HTERT RPE-1 (cell line): Measurements from ENCODE around the gene PRKCE.

Source experiments
- in situ Hi-C: fragments of 300-500 bp; cut with MboI; formaldehyde crosslinking; loops from 4 replicates; pipeline ENCODE4 v1.14.3; 2020; ENCODE audit warnings: low sequenced_read_pairs

Gene PRKCE

DNA sequence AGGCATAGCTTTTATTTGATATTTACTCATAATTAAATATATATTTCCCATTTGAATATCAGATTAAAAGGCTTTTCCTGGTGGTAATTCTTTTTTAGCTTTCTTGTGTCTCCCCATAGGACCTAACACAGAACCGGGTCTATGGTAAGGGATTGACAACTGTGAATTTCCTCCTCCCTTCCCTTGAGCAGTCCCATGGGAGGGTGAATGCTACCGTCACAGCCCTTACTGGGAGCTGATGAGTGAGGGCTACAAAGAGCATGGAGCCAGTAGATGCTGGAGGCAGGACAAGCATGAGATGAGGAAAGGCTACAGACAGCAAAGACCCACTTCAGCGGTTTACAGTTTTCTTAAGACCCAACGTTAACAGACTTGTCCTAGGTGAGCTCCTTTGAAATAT, 475.1 kb downstream of the PRKCE start:
- in situ Hi-C loops: no loop called here

DNA sequence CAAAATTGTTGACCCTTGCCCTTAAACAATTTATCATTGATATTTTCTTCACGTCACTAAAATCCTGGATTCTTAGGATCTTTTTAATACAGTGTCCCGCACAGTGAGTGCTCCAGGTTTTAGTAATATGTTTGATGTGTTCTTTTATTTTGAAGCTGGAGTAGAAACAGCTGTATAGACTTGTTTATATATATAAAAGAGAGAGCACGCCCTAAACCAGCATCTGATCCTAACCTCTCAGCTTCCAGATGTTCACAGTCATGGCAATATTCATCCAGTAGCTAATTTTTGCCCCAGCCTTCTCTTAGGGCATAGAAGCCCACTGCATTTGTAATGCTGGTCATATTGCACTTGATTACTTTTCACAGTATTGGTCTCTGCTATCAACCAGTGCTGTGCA, 475.7 kb downstream of the PRKCE start:
- in situ Hi-C loops: no loop called here

DNA sequence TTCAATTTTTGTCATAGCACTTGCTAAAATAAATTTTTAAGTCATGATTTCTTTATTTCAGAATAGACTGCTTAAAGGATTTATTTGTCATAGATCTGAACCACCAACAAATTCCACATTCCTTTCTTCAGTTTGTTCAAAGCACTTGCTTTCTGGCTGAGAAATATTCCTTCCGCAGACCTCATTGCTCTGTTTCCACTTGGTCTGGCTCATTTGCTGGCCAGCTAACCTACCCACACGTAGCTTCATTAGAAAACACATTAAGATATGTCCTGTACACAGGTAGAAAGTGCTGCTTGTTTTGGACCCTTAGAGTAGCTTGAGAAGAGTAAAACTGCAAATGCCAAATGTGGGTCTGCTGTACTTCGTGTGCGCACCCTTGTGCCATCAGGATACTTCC, 479.0 kb downstream of the PRKCE start:
- in situ Hi-C loops: no loop called here

DNA sequence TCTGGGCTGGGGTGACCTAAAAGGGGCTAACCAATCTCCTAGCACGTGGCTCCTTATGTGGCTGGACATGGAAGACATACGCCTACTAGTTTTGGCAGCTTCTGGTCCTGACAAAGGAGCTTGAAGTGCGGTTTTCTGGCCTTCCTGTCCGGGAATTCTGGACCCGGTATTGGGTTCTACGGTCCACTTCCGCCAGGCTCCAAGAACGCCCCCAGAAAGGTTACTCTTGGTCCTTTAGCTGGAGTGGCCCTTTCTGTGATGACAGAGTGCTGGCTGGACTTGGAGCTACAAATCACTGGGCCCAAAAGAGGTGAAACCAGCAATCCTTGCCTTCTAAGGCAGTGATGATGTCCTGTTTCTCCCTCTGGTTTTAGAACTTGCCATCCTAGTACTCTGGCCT, 481.5 kb downstream of the PRKCE start:
- in situ Hi-C loops: no loop called here

DNA sequence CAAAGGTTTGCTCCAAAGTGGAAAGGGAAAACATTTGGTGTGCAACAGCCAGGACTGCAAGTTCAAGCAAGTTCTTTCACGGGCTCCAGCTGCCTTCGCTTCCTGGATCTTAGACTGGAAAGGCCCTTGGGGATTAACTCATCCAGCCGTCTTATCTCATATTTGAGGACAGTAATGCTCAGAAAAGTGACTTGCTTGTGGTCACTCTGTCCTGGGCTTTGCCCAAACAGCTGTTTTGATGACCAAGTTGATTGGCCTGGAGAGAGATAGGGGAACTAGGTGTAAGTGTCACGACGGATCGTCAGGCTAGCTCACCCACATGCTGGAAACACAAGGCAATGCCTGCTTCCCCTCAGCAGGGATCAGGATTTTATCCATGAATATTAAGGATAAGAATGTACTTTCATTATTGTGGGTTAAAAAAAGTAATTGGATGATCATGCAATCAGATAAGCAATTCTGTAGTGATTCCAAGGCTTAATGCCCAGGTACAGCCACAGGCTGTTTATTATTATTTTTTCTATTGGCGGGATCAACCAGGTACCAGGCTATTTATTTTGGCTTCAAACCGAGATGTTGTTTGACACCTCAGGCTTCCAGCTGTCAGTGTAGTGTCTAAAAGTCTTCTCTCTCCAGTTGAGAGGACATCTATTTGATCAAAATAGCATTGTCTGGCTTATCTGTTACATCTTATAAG, 483.2 kb downstream of the PRKCE start:
- in situ Hi-C loops: no loop called here

DNA sequence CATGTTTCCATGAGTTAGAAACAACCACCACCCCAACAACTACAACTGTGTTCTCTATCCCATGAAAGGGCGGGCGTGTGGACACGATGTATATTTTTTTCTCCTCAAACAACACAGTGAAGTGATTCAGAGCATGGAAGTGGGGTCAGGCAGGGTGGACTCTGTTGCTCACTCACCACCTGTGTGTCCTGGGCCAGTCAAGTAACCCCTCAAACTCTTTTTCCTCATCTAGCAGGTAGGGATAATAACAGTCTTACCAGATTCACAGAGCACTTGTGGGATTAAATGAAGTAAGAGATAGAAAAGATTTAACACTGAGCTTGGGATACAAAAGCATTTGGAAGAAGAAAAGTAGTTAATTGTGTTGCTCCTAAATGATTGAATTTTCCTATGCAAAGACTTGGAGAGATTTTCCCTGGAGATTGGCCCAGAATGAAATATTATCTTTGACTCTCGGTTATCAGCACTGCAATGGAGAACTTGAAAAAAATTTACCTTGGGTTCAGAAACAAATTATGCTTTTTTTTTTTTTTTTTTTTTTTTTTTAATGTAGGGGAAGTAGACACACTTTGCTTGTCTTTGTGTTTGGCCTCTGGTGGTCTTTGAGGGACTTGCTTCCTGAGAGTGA, 483.9 kb downstream of the PRKCE start:
- in situ Hi-C loops: no loop called here

DNA sequence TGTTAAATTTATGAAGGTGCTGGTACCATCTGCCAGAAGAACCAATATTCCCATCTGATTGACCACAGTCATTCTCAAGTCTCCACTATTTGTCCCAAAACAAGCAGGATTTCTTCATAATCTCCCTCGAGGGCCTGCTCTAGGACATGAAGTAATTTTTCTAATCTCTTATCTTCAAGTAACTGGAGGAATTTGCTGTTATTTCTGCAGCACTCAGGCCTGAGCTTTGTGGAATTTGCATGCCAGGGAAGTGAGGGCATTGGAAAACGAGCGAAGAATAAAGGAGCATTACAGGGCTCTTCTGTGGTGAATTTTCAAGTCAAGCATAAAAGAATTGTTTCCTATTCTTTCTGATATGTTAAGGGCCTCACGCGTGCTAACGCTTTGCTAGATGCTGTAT, 484.5 kb downstream of the PRKCE start:
- in situ Hi-C loops: no loop called here

DNA sequence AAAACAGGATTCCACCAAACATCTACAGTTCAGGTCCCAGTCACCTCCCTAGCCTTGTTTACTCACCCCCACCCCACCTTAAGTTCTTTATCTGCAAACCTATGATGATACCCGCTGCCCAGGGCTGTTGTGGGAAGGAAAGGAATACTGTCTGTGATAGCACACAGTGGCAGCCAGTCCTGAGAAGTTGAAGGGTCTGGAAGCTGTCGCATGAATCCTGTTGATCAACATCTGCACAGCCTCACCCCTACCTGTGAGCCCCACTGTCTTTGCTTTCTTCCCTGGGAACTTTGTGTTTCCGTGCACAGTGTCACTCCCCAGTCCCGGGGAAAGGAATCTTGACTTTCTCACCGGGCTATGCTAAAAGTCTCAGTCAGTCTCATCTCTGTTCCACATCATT, 485.0 kb downstream of the PRKCE start:
- in situ Hi-C loops: no loop called here

DNA sequence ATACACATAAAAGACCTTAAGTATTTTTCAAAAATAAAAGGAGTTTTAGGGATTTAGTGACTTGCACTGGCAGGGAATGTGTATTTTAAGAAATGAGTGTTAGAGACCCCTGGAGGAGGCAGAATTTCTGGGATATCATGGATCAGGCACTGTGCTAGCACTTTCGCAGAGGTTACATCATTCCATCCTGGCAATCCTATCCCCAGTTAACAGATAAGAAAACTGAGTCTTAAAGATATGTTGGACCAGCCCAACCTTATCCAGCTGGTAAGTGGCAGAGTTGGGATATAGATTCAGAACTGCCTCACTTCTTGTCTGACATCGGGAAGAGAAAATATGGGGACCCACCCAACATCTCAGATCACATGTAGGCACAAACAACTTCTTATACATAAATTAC, 485.5 kb downstream of the PRKCE start:
- in situ Hi-C loops: no loop called here

DNA sequence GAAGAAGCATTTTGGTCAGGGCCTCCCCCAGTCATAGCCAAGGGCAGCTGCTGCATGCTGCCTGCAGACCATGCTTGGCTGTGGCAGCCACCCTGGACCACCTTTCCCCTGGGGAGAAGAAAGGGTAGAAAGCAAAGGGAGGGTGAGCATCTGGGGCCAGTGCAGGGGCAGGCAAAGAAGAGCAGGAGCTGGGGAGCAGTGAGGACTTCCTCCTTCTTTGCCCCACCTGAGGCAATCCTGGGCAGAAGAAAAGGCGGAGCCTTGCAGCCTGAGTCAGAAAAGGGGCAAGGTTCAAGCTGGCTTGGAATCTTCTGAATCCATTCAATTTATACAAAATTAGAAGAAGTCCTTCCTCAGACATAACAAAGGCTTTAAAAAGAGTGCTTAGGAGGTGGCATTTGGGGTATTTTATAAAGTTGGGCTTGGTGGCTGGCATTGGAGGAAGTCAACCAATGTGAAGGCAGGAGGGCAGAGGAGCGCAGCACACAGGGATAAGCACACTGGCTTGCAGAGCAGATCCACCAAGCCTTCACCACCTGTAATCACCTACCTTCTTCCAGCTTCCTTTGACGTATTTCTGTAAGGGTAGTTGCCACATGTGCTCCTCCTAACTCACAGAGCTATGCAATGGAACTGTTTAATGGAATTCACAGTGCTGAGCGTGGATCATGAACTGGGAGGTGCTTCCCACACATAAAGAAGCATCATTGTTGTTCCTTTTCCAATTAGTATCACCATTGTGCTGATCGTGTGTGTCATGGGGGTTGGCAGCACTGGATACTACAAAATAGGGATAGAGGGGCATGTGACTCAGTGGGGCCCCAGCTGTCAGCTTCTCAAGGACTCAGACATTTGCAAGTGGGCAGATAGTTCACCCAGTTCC, 491.3 kb downstream of the PRKCE start:
- in situ Hi-C loops: no loop called here

DNA sequence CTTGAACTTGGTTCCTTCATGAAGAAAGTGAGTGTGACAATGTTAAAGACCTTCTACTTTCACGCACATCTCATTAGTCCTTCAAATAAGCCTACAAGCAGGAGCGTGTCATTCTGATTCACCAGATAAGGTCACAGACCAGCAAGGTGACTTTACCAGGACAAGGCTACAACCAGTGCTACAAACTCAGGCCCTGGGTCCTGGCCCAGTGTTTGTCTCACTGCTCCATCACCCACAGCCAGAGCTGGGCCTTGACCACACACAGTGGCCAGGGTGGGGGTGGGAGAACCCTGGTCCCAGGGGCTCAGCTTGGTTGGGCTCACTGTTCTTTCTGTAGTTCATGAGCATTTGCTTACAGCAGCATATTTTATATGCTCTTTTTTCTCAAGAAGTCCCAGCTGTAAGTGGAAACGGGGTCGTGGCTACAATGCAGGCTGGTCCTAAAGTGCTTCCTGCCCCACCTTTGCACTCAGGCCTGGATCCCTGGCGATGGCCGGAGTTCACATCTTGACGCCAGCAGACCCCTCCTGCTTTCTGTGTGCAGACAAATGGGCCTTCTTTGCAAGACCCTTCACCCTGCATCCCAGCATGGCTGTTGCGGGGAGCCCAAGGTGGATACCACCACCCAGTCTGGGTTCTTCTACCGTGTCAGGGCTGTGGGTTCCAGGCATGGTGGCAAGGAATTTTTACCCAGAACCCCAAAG, 492.1 kb downstream of the PRKCE start:
- in situ Hi-C loops: no loop called here

DNA sequence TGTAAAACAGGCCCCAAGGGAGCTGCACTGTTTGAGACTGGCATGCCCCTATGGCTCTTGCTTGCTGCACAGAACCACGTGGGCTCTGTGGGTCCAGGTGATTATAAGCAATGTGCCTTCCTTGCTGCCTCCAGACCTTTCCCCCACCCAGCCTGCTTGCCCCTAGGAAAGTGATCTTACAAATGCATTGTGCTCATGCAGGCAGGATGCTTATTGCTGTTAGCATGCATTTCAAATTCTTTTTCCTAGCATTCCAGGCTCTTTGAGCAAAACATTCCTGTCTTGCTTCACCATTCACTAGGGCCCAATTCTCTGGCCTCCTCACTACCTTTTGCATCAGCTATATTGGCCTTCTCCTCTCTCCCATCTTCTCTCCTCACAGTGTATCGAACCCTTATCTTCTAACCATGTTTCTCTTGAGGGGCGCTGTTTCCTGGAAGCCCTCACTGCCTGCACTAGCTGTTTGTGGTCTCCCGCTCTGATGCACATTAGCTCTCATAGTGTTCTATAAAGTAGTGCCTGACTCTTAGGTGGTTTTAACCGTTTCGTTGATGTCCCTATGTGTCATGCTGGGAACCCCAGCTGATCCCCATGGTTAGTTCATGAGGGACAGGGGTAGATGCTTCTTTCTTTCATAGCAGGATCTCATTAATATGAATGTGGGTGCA, 492.8 kb downstream of the PRKCE start:
- in situ Hi-C loops: no loop called here

DNA sequence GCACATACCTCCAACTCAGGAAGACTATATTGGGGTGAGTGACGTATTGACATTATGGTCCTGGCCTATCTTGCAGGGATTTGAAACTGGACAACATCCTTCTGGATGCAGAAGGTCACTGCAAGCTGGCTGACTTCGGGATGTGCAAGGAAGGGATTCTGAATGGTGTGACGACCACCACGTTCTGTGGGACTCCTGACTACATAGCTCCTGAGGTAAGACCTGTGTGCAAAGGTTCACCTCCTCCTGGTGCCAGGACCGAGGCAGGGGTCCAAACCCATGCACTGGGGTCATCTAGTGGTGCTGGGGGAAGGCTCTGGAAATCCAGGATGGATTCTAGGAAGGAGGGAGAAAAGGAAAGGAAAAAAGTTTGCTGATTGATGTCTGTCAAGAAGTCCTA, 493.5 kb downstream of the PRKCE start:
- in situ Hi-C loops: no loop called here

DNA sequence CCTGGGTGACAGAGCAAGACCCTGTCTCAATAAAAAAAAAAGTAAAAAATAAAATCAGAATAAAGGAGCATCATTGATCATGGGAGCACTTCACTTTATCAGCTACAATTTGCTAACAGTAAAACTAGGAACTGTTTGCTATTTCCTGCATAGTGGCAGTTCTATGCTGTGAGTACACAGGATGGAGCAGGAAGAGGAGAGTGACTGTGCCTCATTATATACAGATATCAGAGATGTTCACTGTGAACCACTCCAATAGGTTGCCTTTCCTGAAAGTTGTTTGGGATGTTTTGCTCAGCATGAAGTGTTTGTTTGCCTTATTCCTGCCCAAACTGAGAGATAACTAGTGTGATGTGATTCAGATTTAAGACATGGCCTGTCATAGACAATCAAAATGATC, 494.4 kb downstream of the PRKCE start:
- in situ Hi-C loops: no loop called here

DNA sequence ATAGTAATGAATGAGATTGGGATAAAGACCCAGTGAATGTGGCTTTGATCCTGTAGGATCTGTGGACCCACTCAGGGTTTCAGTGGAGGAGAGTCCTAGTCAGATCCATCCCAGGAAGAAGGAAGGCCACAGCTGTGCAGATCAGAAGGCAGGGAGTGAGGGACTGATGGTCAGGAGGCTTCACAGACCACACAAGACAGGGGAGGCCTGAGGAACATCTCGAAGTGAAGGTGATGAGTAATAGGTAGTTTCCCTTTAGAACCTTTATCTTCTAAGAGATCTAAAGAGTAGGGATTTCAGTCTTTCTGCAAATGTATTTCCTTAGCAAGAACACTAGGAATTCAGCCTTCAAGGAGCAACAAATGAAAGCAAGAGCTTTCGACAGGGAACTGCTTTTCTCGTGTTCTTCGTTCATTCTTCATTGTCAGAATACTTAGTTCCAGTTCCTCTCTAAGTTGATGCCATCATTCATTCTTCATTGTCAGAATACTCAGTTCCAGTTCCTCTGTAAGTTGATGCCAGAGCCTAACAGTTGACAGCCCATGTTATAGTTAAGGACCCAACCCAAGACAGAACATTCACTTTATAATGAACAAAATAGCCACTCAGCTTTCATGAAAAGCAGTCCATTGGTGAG, 495.5 kb downstream of the PRKCE start:
- in situ Hi-C loops: no loop called here

DNA sequence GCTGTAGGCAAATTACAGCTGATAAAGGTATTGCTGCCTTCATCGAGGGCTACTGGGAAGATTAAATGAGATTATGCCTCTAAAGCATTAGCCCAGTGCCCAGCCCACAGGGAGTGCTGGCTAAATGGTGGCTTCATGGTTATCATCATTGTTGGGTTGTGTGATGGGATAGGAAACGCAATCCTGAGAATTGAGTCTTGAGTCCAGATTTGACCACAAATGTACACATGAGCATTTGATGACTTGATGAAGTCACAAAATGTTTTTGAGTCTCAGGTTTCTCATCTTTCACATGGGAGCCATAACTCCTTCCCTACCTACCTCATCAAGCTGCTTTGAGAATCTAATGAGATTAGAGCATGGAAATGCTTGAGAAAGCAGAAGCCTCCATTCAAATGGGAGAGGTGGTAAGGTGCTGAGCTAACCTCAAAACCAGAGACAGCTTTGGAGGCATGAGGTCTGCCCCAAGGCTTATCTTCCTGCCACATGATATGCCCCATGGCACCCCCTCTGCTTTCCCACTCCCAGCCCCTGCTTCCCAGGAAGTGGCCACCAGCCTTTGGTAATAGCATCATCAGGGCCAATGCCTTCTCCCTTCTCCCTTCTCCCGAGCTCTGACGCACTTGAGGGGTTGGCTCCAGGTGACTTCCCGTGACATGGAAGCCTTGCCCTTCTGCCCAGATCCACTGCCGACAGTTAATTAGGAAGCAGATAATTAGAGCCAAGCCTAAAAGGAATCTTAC, 496.3 kb downstream of the PRKCE start:
- in situ Hi-C loops: no loop called here

DNA sequence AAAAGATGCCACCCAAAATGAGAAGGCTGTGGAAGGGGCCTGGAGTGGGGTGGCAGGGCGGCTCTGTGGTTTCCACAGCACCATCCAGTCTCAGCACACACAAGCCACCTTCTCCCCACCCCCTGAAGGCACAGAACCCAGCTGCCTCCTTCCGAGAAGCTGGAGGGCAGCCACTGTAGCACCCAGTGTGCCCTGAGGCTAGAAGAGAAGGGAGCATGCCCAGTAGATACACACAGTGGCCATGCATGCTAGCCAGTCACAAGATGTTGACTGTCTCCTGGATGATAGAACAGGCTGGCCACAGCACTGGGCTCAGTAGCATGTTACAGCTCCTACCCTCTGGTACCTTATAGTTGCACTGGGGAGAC, 496.9 kb downstream of the PRKCE start:
- in situ Hi-C loops: no loop called here

DNA sequence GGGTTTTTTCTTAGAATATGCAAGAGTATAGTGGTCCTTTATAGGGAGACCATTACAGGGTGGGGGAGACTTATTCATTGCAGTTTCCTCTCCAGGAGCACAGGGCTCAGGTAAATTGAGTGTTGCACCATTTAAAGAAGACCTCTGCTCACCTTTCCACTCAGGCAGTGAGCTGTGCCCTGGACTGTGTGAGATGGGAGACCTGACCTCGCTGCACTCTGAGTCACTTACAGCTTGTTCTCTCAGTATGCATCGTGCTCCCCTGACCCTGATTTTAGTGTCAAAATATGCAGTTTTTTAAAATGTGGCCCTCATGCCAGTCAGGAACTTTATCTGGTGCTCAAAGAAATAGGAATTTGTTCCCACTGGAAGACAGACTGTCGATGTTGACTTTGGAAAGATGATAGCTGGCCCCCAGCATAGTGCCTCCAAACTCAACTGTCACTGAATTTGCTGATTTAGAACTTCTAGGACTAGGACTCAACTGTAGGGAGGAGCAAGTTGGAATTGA, 499.0 kb downstream of the PRKCE start:
- in situ Hi-C loops: no loop called here

DNA sequence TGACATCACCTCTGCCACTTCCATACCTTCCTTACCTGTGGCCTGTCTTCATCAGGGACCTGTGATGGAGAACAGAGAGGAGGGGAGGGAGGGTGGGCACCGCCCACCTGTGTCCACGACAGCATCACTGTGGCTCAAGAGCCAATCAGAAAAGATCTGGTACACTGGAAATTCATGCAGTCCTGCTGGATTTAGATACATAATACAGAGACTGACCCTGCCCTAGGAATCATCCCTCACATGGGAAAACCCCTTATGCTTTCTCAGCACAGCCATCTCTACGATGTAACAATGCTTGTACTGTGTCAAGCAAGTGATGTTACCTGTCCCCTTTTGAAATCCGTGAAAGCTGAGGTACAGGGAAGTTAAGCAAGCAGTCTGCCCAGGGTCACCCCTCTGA, 500.1 kb downstream of the PRKCE start:
- in situ Hi-C loops: no loop called here
